ENCODE data around the gene THRSP. TPM values are rescaled to one million over a fixed set of nuclear protein-coding genes. Genes with fewer than 3 reads are reported as not detected.

THRSP gene
- total RNA-seq, 1 donor from 2014 or later, result not detected

DNA sequence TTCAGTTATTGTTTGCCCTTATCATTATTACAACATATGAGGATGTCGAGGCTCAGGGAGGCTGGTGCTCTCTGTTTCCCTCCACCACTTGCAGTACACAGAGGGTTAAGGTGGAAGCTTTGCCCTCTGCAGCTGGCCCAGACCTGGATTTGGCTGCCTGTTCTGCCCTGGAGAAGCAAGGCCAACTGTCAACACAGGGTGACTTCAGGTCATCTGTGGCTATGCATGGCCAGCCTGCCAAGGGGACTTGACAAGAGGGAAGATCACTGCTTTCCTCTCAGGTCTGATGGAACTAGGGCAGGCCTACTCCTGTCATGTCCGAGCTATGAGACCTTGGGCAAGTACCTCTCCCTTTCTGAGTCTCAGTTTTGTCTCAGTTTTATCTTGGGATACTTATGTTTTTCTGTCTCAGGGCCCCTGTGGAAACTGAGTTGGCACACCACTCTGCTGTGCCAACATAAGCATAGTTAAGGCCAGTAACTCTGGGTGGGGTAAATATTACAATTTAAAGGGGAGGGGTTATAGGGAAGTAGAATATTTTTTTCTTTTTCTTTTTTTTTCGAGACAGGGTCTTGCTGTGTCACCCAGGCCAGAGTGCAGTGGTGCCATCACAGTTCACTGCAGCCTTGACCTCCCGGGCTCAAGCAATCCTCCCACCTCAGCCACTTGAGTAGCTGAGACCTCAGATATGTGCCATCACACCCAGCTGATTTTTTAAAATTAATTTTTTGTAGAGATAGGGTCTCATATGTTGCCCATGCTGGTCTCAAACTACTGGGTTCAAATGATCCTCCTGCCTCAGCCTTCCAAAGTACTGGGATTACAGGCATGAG is 2.4 kb upstream of the THRSP start:
- no peaks in the 10 kb centered on the region for H3K4me1 Mint-ChIP-seq (ENCODE audit: low read depth, unreplicated experiment)
- TF ChIP-seq, protein P1, sequence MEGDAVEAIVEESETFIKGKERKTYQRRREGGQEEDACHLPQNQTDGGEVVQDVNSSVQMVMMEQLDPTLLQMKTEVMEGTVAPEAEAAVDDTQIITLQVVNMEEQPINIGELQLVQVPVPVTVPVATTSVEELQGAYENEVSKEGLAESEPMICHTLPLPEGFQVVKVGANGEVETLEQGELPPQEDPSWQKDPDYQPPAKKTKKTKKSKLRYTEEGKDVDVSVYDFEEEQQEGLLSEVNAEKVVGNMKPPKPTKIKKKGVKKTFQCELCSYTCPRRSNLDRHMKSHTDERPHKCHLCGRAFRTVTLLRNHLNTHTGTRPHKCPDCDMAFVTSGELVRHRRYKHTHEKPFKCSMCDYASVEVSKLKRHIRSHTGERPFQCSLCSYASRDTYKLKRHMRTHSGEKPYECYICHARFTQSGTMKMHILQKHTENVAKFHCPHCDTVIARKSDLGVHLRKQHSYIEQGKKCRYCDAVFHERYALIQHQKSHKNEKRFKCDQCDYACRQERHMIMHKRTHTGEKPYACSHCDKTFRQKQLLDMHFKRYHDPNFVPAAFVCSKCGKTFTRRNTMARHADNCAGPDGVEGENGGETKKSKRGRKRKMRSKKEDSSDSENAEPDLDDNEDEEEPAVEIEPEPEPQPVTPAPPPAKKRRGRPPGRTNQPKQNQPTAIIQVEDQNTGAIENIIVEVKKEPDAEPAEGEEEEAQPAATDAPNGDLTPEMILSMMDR (IDR thresholded peaks at IDR 0.05; ENCODE audit: partially characterized antibody, unreplicated experiment), result no peak

DNA sequence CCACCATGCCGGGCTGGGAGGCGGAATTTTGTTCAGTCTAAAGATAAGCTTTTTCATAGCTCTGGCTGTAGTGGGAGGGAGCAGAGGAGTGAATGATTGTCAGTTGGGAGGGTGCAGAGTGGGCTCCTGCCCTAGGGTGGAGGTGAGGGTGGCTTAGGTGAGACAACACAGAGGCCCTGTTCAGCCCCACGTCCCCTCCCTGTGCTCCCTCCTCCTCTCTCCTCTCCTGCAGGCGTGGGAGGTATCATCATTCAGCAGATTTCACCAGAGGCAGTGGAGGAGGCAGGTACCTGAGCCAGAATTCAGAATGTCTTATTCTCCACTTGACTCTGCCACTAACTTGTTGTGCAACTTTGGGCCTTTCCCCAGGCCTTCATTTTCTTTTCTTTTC is 1.7 kb upstream of the THRSP start:
- H3K27ac Mint-ChIP-seq (ENCODE audit: unreplicated experiment), result no peak overlapping the region
- no peaks in the 10 kb centered on the region for H3K9me3 Mint-ChIP-seq (ENCODE audit: unreplicated experiment)
- no peak overlapping the region for H3K4me3 Mint-ChIP-seq (ENCODE audit: unreplicated experiment)
- H3K27me3 Mint-ChIP-seq (ENCODE audit: unreplicated experiment), result no peaks in the 10 kb centered on the region
- H3K4me1 Mint-ChIP-seq (ENCODE audit: low read depth, unreplicated experiment), result no peaks in the 10 kb centered on the region
- no peaks in the 10 kb centered on the region for H3K36me3 Mint-ChIP-seq (ENCODE audit: unreplicated experiment)
- no peak for DNase-seq
- TF ChIP-seq, protein P1 (IDR thresholded peaks at IDR 0.05; ENCODE audit: partially characterized antibody, unreplicated experiment), result no peak

More for the DNA sequence above, 2.4 kb upstream of the THRSP start:
- Mint-ChIP-seq H3K27me3 (ENCODE audit: unreplicated experiment) (no peaks in the 10 kb centered on the region), H3K27ac (ENCODE audit: unreplicated experiment) (no peak overlapping the region), H3K36me3 (ENCODE audit: unreplicated experiment) (no peaks in the 10 kb centered on the region), H3K9me3 (ENCODE audit: unreplicated experiment) (no peaks in the 10 kb centered on the region), H3K4me3 (ENCODE audit: unreplicated experiment) (no peak overlapping the region)
- DNase-seq, result no peak

DNA sequence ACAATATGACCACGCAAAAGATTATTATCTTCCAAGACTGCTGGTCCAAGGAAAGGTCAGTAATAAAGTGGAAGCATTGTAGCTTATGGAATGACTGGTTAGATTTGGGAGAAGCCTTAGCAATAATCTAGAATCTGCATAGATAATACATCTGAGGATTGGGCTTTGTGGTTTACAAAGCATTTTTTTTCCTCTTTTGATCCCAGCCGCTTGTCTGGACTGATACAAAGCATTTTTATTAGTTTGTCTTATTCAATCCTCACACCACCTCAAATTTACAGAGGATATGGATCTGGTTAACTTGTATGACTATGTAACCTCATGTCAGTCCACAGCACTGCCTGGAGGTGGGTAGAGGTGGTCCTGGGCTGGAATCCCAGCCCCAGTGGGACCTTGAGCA is 990 bp upstream of the THRSP start:
- TF ChIP-seq, protein P1 (IDR thresholded peaks at IDR 0.05; ENCODE audit: partially characterized antibody, unreplicated experiment), result no peak
- H3K27me3 Mint-ChIP-seq (ENCODE audit: unreplicated experiment), result no peaks in the 10 kb centered on the region
- peaks cover 5% of the 10 kb centered on the region for H3K36me3 Mint-ChIP-seq (ENCODE audit: unreplicated experiment)
- no peak overlapping the region for H3K27ac Mint-ChIP-seq (ENCODE audit: unreplicated experiment)
- H3K9me3 Mint-ChIP-seq (ENCODE audit: unreplicated experiment), result no peaks in the 10 kb centered on the region
- no peak for DNase-seq
- H3K4me3 Mint-ChIP-seq (ENCODE audit: unreplicated experiment), result no peak overlapping the region
- H3K4me1 Mint-ChIP-seq (ENCODE audit: low read depth, unreplicated experiment), result no peaks in the 10 kb centered on the region

DNA sequence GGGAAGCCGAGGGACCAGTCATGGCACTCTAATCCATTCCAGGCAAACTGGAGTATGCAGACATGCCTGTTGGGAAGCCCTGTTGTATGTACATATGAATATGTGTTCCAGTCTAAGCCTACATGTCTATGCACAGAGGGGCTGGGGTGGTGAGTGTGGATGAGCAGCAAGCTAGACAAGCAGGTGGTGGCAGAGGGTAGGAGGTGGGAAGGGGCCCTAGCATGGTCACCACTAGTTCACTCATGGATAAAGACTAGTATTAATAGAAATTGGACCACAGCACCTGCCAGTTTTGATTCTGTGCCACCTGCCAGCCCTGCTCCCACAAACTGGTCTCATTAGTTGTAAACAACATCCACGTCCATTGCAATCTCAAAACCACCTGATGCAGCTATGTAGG is 1.5 kb downstream of the THRSP start:
- no peaks in the 10 kb centered on the region for H3K4me1 Mint-ChIP-seq (ENCODE audit: low read depth, unreplicated experiment)
- H3K27ac Mint-ChIP-seq (ENCODE audit: unreplicated experiment), result no peak overlapping the region
- H3K9me3 Mint-ChIP-seq (ENCODE audit: unreplicated experiment), result no peaks in the 10 kb centered on the region
- H3K36me3 Mint-ChIP-seq (ENCODE audit: unreplicated experiment), result peaks cover 10% of the 10 kb centered on the region
- TF ChIP-seq, protein P1 (IDR thresholded peaks at IDR 0.05; ENCODE audit: partially characterized antibody, unreplicated experiment), result no peak
- DNase-seq, result no peak
- no peak overlapping the region for H3K4me3 Mint-ChIP-seq (ENCODE audit: unreplicated experiment)
- H3K27me3 Mint-ChIP-seq (ENCODE audit: unreplicated experiment), result no peaks in the 10 kb centered on the region

DNA sequence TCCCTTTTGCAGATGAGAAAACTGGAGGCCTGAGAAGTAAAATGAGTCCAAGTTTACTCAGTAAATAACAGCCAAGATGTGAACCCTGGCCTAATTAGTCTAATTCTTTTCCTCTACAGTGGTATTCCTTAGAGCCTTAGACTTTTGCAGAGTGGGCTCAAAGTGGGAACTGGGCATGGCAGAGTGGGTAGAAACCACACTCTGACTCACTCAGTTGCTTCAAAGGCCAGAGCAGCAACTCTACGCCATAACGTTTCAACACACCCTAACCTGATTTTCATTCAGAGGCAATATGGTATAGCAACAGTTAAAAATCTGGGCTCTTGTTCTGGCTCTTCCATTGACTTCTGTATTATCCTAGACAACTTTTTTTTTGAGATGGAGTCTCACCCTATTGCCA is 2.8 kb downstream of the THRSP start:
- H3K27ac Mint-ChIP-seq (ENCODE audit: unreplicated experiment), result no peak overlapping the region
- no peaks in the 10 kb centered on the region for H3K4me1 Mint-ChIP-seq (ENCODE audit: low read depth, unreplicated experiment)
- H3K4me3 Mint-ChIP-seq (ENCODE audit: unreplicated experiment), result no peak overlapping the region
- no peaks in the 10 kb centered on the region for H3K27me3 Mint-ChIP-seq (ENCODE audit: unreplicated experiment)
- TF ChIP-seq, protein P1 (IDR thresholded peaks at IDR 0.05; ENCODE audit: partially characterized antibody, unreplicated experiment), result no peak
- no peaks in the 10 kb centered on the region for H3K9me3 Mint-ChIP-seq (ENCODE audit: unreplicated experiment)
- no peak for DNase-seq
- peaks cover 10% of the 10 kb centered on the region for H3K36me3 Mint-ChIP-seq (ENCODE audit: unreplicated experiment)
